ENCODE measurements around the gene HLA-DOB. TPM values are rescaled to one million over a fixed set of nuclear protein-coding genes. Genes with fewer than 3 reads are reported as not detected.
A peak's percentile ranks its signal among the peaks of the same experiment; 100 is the strongest.

The HLA-DOB gene
- total and polyA plus RNA-seq, 4 donors, result 1.2 to 2.7 (median 1.4) TPM

DNA sequence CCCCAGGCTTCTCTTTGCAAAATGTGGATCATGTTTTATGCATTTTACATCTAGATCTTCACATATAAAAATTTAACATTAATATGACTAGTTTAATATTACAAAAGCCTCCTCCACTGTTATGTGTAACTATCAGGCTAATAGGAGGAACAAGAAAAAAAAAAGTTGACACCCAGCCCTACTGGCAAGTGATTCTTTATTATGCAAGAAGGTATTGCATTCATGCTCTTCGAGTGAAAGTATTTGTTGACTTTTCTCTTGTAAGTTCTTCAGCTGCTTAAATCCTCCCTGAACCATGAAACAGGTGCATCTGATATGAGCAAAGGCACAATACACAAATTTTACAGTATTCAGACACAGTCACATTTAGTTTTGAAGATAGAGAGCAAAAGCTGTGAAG is 52.8 kb downstream of the HLA-DOB start:
- Histone ChIP-seq H3K9ac (ENCODE audit: insufficient read depth in 1 of 2, low read length in 2 of 2) (no peak overlapping the region), H3K4me1 (ENCODE audit: control insufficient read depth in 5 of 5, insufficient read depth in 5 of 5, low read length in 5 of 5) (no peaks in the 10 kb centered on the region), H3K27ac (ENCODE audit: low read depth in 1 of 2, low read length in 1 of 2) (no peak overlapping the region), H3K27me3 (ENCODE audit: control insufficient read depth in 3 of 3, insufficient read depth in 3 of 3, low read length in 2 of 3) (peaks cover 0 to 6% (median 5%) of the 10 kb centered on the region in 3 donors), H3K36me3 (ENCODE audit: control insufficient read depth in 4 of 4, insufficient read depth in 4 of 4, low read length in 4 of 4) (no peaks in the 10 kb centered on the region), H3K4me3 (no peak overlapping the region), H3K9me3 (ENCODE audit: control insufficient read depth in 4 of 4, insufficient read depth in 3 of 4, low read length in 3 of 4) (peaks cover 0 to 2% (median 0%) of the 10 kb centered on the region in 4 donors)
- WGBS, 2 donors, result 19 to 23% methylated on average over 1 of the region's 1 CpG
- TF ChIP-seq, protein P1, sequence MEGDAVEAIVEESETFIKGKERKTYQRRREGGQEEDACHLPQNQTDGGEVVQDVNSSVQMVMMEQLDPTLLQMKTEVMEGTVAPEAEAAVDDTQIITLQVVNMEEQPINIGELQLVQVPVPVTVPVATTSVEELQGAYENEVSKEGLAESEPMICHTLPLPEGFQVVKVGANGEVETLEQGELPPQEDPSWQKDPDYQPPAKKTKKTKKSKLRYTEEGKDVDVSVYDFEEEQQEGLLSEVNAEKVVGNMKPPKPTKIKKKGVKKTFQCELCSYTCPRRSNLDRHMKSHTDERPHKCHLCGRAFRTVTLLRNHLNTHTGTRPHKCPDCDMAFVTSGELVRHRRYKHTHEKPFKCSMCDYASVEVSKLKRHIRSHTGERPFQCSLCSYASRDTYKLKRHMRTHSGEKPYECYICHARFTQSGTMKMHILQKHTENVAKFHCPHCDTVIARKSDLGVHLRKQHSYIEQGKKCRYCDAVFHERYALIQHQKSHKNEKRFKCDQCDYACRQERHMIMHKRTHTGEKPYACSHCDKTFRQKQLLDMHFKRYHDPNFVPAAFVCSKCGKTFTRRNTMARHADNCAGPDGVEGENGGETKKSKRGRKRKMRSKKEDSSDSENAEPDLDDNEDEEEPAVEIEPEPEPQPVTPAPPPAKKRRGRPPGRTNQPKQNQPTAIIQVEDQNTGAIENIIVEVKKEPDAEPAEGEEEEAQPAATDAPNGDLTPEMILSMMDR (IDR thresholded peaks at IDR 0.05; ENCODE audit: control extremely low read depth, extremely low read depth), result no peak
- DNase-seq, result no peak
- peak; percentile 35 for ATAC-seq (ENCODE audit: insufficient read depth, low FRiP score)

DNA sequence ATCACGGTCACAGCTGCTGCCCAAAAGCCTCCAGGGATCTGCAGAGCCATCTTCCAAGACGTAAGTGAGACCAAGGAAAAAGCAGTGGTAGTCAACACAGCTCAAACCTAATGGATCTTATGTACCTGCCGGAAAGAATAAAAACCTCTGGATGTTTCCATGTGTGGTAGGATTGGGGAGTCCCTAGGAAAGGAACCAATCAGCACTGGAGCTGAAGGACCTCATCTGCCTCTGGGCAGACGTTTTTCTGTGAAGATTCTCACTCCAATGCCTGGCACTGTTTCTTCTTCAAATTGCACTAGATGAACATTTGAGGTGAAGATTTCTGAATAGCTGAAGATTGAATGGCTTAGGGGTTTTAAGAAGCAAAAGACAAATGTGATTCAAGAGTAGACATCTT is 53.4 kb downstream of the HLA-DOB start, which contains the start of gene HLA-DQB2:
TSS of gene HLA-DQB2 (minus strand) at position 112 of the 400 bp plus-strand sequence. CDS start at position 50, 62 bp downstream.
- Histone ChIP-seq H3K4me3 (no peak within 1 kb of the TSS), H3K9me3 (ENCODE audit: control insufficient read depth in 4 of 4, insufficient read depth in 3 of 4, low read length in 3 of 4) (peaks cover 0 to 2% (median 0%) of the 10 kb centered on the region in 4 donors), H3K9ac (ENCODE audit: insufficient read depth in 1 of 2, low read length in 2 of 2) (no peak within 1 kb of the TSS), H3K27me3 (ENCODE audit: control insufficient read depth in 3 of 3, insufficient read depth in 3 of 3, low read length in 2 of 3) (peaks cover 0 to 6% (median 5%) of the 10 kb centered on the region in 3 donors), H3K36me3 (ENCODE audit: control insufficient read depth in 4 of 4, insufficient read depth in 4 of 4, low read length in 4 of 4) (no peaks in the 10 kb centered on the region), H3K27ac (ENCODE audit: low read depth in 1 of 2, low read length in 1 of 2) (no peak within 1 kb of the TSS), H3K4me1 (ENCODE audit: control insufficient read depth in 5 of 5, insufficient read depth in 5 of 5, low read length in 5 of 5) (no peaks in the 10 kb centered on the region)
- no peak for DNase-seq
- WGBS, 2 donors, result 63 to 65% methylated on average over 4 of the region's 4 CpGs
- TF ChIP-seq, protein P1 (IDR thresholded peaks at IDR 0.05; ENCODE audit: control extremely low read depth, extremely low read depth), result no peak
- no peak for ATAC-seq (ENCODE audit: insufficient read depth, low FRiP score)

Other genes starting within 250 kb of the HLA-DOB start
- gene HLA-DRB1, start 227.2 kb downstream of the HLA-DOB start, total RNA-seq, result 100 to 1,000 TPM in 1 of 2 donors, 10 to 100 TPM in 1; 87.1 to 471 TPM
- 100 to 1,000 TPM; 360 to 479 TPM for gene HLA-DRB1, start 227.2 kb downstream of the HLA-DOB start, polyA plus RNA-seq
- gene HLA-DQA1, start 179.6 kb downstream of the HLA-DOB start, total RNA-seq, result 100 to 1,000 TPM in 1 of 2 donors, 1 to 10 TPM in 1; 6.0 to 135 TPM
- 100 to 1,000 TPM; 113 to 199 TPM for gene HLA-DQA1, start 179.6 kb downstream of the HLA-DOB start, polyA plus RNA-seq
- 10 to 100 TPM in 1 of 2 donors, 1 to 10 TPM in 1; 4.1 to 36.1 TPM for gene HLA-DQB1, start 150.3 kb downstream of the HLA-DOB start, total RNA-seq
- gene HLA-DQB1, start 150.3 kb downstream of the HLA-DOB start, polyA plus RNA-seq, result 1,000 to 10,000 TPM in 1 of 2 donors, 100 to 1,000 TPM in 1; 169 to 1,148 TPM
- 10 to 100 TPM in 1 of 2 donors, 1 to 10 TPM in 1; 1.8 to 15.3 TPM for gene HLA-DQA2, start 75.6 kb downstream of the HLA-DOB start, total RNA-seq
- under 1 TPM; 0.22 to 0.86 TPM for gene HLA-DQA2, start 75.6 kb downstream of the HLA-DOB start, polyA plus RNA-seq
- gene HLA-DQB2, start 53.5 kb downstream of the HLA-DOB start, total RNA-seq, result 10 to 100 TPM in 1 of 2 donors, not detected in 1; 56.3 TPM
- gene HLA-DQB2, start 53.5 kb downstream of the HLA-DOB start, polyA plus RNA-seq, result 1 to 10 TPM in 1 of 2 donors, under 1 TPM in 1; 0.74 to 1.9 TPM
- 10 to 100 TPM; 15.2 to 63.2 TPM for gene TAP2, start 21.7 kb upstream of the HLA-DOB start, total RNA-seq
- 10 to 100 TPM; 25.3 to 58.7 TPM for gene TAP2, start 21.7 kb upstream of the HLA-DOB start, polyA plus RNA-seq
- 10 to 100 TPM; 40.4 to 79.0 TPM for gene PSMB8, start 27.0 kb upstream of the HLA-DOB start, total RNA-seq
- 100 to 1,000 TPM; 132 to 216 TPM for gene PSMB8, start 27.0 kb upstream of the HLA-DOB start, polyA plus RNA-seq
- gene TAP1, start 36.7 kb upstream of the HLA-DOB start, total RNA-seq, result 10 to 100 TPM; 32.6 to 52.1 TPM
- gene TAP1, start 36.7 kb upstream of the HLA-DOB start, polyA plus RNA-seq, result 100 to 1,000 TPM in 1 of 2 donors, 10 to 100 TPM in 1; 63.6 to 181 TPM
- 10 to 100 TPM; 14.4 to 56.6 TPM for gene PSMB9, start 37.2 kb upstream of the HLA-DOB start, total RNA-seq
- 100 to 1,000 TPM in 1 of 2 donors, 10 to 100 TPM in 1; 67.2 to 183 TPM for gene PSMB9, start 37.2 kb upstream of the HLA-DOB start, polyA plus RNA-seq
- 10 to 100 TPM; 42.3 to 76.7 TPM for gene HLA-DMB, start 124.0 kb upstream of the HLA-DOB start, total RNA-seq
- gene HLA-DMB, start 124.0 kb upstream of the HLA-DOB start, polyA plus RNA-seq, result 10 to 100 TPM; 50.1 to 52.2 TPM
- gene HLA-DMA, start 136.1 kb upstream of the HLA-DOB start, total RNA-seq, result 100 to 1,000 TPM in 1 of 2 donors, 10 to 100 TPM in 1; 76.8 to 130 TPM
- gene HLA-DMA, start 136.1 kb upstream of the HLA-DOB start, polyA plus RNA-seq, result 100 to 1,000 TPM; 106 to 240 TPM
- 100 to 1,000 TPM; 178 TPM for gene BRD2, start 151.6 kb upstream of the HLA-DOB start, total RNA-seq
- 100 to 1,000 TPM; 114 to 117 TPM for gene BRD2, start 151.6 kb upstream of the HLA-DOB start, polyA plus RNA-seq
- 10 to 100 TPM; 20.7 to 26.4 TPM for gene HLA-DOA, start 192.6 kb upstream of the HLA-DOB start, total RNA-seq
- 10 to 100 TPM in 1 of 2 donors, 1 to 10 TPM in 1; 4.6 to 12.8 TPM for gene HLA-DOA, start 192.6 kb upstream of the HLA-DOB start, polyA plus RNA-seq

Data from lung (tissue), 12 donors.